ENCODE measurements around the gene PLPP4.

PLPP4 gene

GRCh38 chr10:120583424-120584108, 126.5 kb downstream of the PLPP4 start:
- CTCF ChIA-PET, result no interaction called here

GRCh38 chr10:120584786-120585185, 127.8 kb downstream of the PLPP4 start:
- Histone ChIP-seq H3K4me3 (ENCODE audit: low read depth, low read length) (no peak overlapping the region), H3K9me3 (ENCODE audit: control insufficient read depth, insufficient read depth, low read depth, low read length) (no peaks in the 10 kb centered on the region), H3K27ac (ENCODE audit: extremely low read depth, low read depth, low read length) (no peak overlapping the region), H3K4me1 (ENCODE audit: control insufficient read depth, insufficient read depth, low read length) (no peaks in the 10 kb centered on the region), H3K36me3 (ENCODE audit: control insufficient read depth in 2 of 2, insufficient read depth in 1 of 2, low read length in 2 of 2) (no peaks in the 10 kb centered on the region)
- ChIA-PET POLR2A (no interaction called here), CTCF (no interaction called here)
- TF ChIP-seq ZNF416 (tag by site-specific recombination; IDR thresholded peaks at IDR 0.05) (no peak), ZNF302 (tag by site-specific recombination; IDR thresholded peaks at IDR 0.05; ENCODE audit: low read depth) (no peak), PRDM10 (tag by site-specific recombination; IDR thresholded peaks at IDR 0.05) (no peak), YY2 (tag by site-specific recombination; IDR thresholded peaks at IDR 0.05) (no peak), ZNF404 (tag by site-specific recombination; IDR thresholded peaks at IDR 0.05) (no peak), ZBTB48 (tag by site-specific recombination; IDR thresholded peaks at IDR 0.05) (no peak), PRDM2 (tag by site-specific recombination; IDR thresholded peaks at IDR 0.05; ENCODE audit: borderline replicate concordance) (no peak), ZNF558 (tag by site-specific recombination; IDR thresholded peaks at IDR 0.05) (no peak), ZNF521 (tag by site-specific recombination; IDR thresholded peaks at IDR 0.05) (no peak), ZNF629 (tag by site-specific recombination; IDR thresholded peaks at IDR 0.05) (no peak), ZFP69B (tag by site-specific recombination; IDR thresholded peaks at IDR 0.05) (no peak), ZNF10 (tag by site-specific recombination; IDR thresholded peaks at IDR 0.05) (no peak), ZNF140 (tag by site-specific recombination; IDR thresholded peaks at IDR 0.05) (no peak), OSR2 (tag by site-specific recombination; IDR thresholded peaks at IDR 0.05) (no peak)

More at GRCh38 chr10:120583424-120584108, 126.5 kb downstream of the PLPP4 start:
- Histone ChIP-seq H3K4me1 (ENCODE audit: control insufficient read depth, insufficient read depth, low read length) (no peaks in the 10 kb centered on the region), H3K27ac (ENCODE audit: extremely low read depth, low read depth, low read length) (no peak overlapping the region), H3K9me3 (ENCODE audit: control insufficient read depth, insufficient read depth, low read depth, low read length) (no peaks in the 10 kb centered on the region), H3K4me3 (ENCODE audit: low read depth, low read length) (no peak overlapping the region), H3K36me3 (ENCODE audit: control insufficient read depth in 2 of 2, insufficient read depth in 1 of 2, low read length in 2 of 2) (no peaks in the 10 kb centered on the region)
- POLR2A ChIA-PET, result no interaction called here
- TF ChIP-seq MEIS1 (CRISPR knock-in tag; IDR thresholded peaks at IDR 0.05; ENCODE audit: borderline replicate concordance) (no peak), GLI2 (tag by site-specific recombination; IDR thresholded peaks at IDR 0.05; ENCODE audit: borderline replicate concordance, low read depth) (no peak), MZF1 (tag by site-specific recombination; IDR thresholded peaks at IDR 0.05; ENCODE audit: borderline replicate concordance) (no peak), ZNF423 (tag by site-specific recombination; IDR thresholded peaks at IDR 0.05) (no peak), HOXA7 (CRISPR knock-in tag; IDR thresholded peaks at IDR 0.05; ENCODE audit: borderline replicate concordance) (no peak), ZNF175 (tag by site-specific recombination; IDR thresholded peaks at IDR 0.05) (no peak), ZNF747 (tag by site-specific recombination; IDR thresholded peaks at IDR 0.05) (no peak), ZNF391 (tag by site-specific recombination; IDR thresholded peaks at IDR 0.05; ENCODE audit: borderline replicate concordance, low read depth) (no peak), ZBTB7A (tag by site-specific recombination; IDR thresholded peaks at IDR 0.05; ENCODE audit: low read depth) (no peak), ZNF596 (tag by site-specific recombination; IDR thresholded peaks at IDR 0.05) (no peak), CTCF (tag by site-specific recombination; IDR thresholded peaks at IDR 0.05) (no peak), ZNF768 (tag by site-specific recombination; IDR thresholded peaks at IDR 0.05) (no peak)

All from HEK293 (cell line).